T-cell (primary cell): ENCODE data around the gene PFDN4. TPM values are rescaled to one million over a fixed set of nuclear protein-coding genes. Genes with fewer than 3 reads are reported as not detected.
A peak's percentile ranks its signal among the peaks of the same experiment; 100 is the strongest.

Experiments
- ATAC-seq, 4 experiments: fragments of 200-7000 bp in 3 of 4; fragments of 150-1000 bp in 1 of 4; cut with Tn5 transposase; replicated peaks in 1 of 4; 1 replicate in 3 of 4; 2 replicates in 1 of 4; pipeline ENCODE4 v1.10.0; 2021; ENCODE audit warnings: moderate library complexity in 3 of 4, mild to moderate bottlenecking in 2 of 4, moderate number of reproducible peaks in 1 of 4
- CTCF ChIA-PET, 2 donors: fragments of 300-600 bp; sonication (Branson Sonifier 250); formaldehyde crosslinking; loops; one replicate each; lab custom pipeline; 2022; ENCODE audit warnings: antibody characterized with exemption in 2 of 2; lab: Charles Lee
- POLR2A ChIA-PET, 2 donors: fragments of 300-600 bp; sonication (Branson Sonifier 250); formaldehyde crosslinking; loops; one replicate each; lab custom pipeline; 2022; ENCODE audit warnings: antibody characterized with exemption in 2 of 2; lab: Charles Lee
- DNase-seq, 35 experiments: peaks; one replicate each; pipeline versions ENCODE4 v3.0.0 to v3.0.0-alpha.2; 2013 to 2023
- H3K27ac ChIP-seq: one replicate; pipeline ENCODE4 v1.5.1; 2013; ENCODE audit warnings: low read length
- H3K27me3 ChIP-seq, 2 experiments: replicated peaks in 1 of 2; 1 replicate in 1 of 2; 2 replicates in 1 of 2; pipeline versions ENCODE4 v1.6.1 to v1.7.0; 2013; ENCODE audit warnings: low read length in 1 of 2, mixed read lengths in 1 of 2; ENCODE audit not compliant: control insufficient read depth in 2 of 2, insufficient read depth in 2 of 2; ENCODE audit errors: extremely low read depth in 1 of 2
- H3K36me3 ChIP-seq, 2 donors: 1 replicate in 1 of 2; 2 replicates in 1 of 2; pipeline versions ENCODE4 v1.6.1 to v1.7.0; 2013; ENCODE audit warnings: low read length in 1 of 2; ENCODE audit not compliant: control insufficient read depth in 2 of 2, insufficient read depth in 1 of 2; ENCODE audit errors: extremely low read depth in 1 of 2
- H3K4me1 ChIP-seq, 2 experiments: 1 replicate in 1 of 2; 2 replicates in 1 of 2; pipeline versions ENCODE4 v1.6.1 to v1.7.0; 2013; ENCODE audit warnings: low read length in 2 of 2, mixed read lengths in 1 of 2; ENCODE audit not compliant: insufficient read depth in 2 of 2, control insufficient read depth in 1 of 2; ENCODE audit errors: extremely low read depth in 1 of 2
- H3K4me3 ChIP-seq, 2 donors: 1 replicate in 1 of 2; 2 replicates in 1 of 2; pipeline versions ENCODE4 v1.5.1 to v1.7.0; 2013; ENCODE audit warnings: mild to moderate bottlenecking in 2 of 2, low read length in 1 of 2, moderate library complexity in 1 of 2; ENCODE audit not compliant: control insufficient read depth in 1 of 2; ENCODE audit errors: extremely low read depth in 1 of 2
- H3K9me3 ChIP-seq: 2 replicates; pipeline ENCODE4 v1.7.0; 2013
- H3K27ac Mint-ChIP-seq, 2 donors: one replicate each; pipeline ENCODE4 v1.8.0; 2020 to 2021; ENCODE audit warnings: mild to moderate bottlenecking in 2 of 2, mixed read lengths in 2 of 2
- H3K27me3 Mint-ChIP-seq, 2 donors: one replicate each; pipeline ENCODE4 v1.8.0; 2021 to 2022; ENCODE audit warnings: mixed read lengths in 2 of 2
- H3K36me3 Mint-ChIP-seq: one replicate; pipeline ENCODE4 v1.8.0; 2021; ENCODE audit warnings: mixed read lengths
- H3K4me1 Mint-ChIP-seq, 3 donors: one replicate each; pipeline ENCODE4 v1.8.0; 2020 to 2022; ENCODE audit warnings: mixed read lengths in 3 of 3, mild to moderate bottlenecking in 1 of 3
- H3K4me3 Mint-ChIP-seq, 3 donors: one replicate each; pipeline ENCODE4 v1.8.0; 2020 to 2022; ENCODE audit warnings: mild to moderate bottlenecking in 3 of 3, mixed read lengths in 3 of 3, moderate library complexity in 3 of 3
- H3K9me3 Mint-ChIP-seq, 3 donors: one replicate each; pipeline ENCODE4 v1.8.0; 2020 to 2022; ENCODE audit warnings: mixed read lengths in 3 of 3
- WGBS: methylation state at CpG from one replicate; pipeline ENCODE4 v1.1.5; 2013; ENCODE audit warnings: missing lambda C conversion rate; ENCODE audit not compliant: insufficient coverage; 5-methylcytosine and 5-hydroxymethylcytosine counted together
- total RNA-seq, 35 experiments: library from RNA in 6 of 35; stranded (reverse) in 6 of 35; fragments of 120-200 nt in 1 of 35; gene quantifications; one replicate each; pipeline versions ENCODE4 v1.2.1 to v1.2.4 and lab custom pipeline; 2013 to 2026

The PFDN4 gene
- total RNA-seq, 5 donors from 2014 or later (not counting 1 experiment from before 2014, with no cell fraction given): 14.9 to 19.2 (median 17.6) TPM

- ATAC-seq (no peak), DNase-seq (no peak)
These were observed 34.8 kb upstream of the PFDN4 start for GRCh38 chr20:54172856-54173652.

DNA sequence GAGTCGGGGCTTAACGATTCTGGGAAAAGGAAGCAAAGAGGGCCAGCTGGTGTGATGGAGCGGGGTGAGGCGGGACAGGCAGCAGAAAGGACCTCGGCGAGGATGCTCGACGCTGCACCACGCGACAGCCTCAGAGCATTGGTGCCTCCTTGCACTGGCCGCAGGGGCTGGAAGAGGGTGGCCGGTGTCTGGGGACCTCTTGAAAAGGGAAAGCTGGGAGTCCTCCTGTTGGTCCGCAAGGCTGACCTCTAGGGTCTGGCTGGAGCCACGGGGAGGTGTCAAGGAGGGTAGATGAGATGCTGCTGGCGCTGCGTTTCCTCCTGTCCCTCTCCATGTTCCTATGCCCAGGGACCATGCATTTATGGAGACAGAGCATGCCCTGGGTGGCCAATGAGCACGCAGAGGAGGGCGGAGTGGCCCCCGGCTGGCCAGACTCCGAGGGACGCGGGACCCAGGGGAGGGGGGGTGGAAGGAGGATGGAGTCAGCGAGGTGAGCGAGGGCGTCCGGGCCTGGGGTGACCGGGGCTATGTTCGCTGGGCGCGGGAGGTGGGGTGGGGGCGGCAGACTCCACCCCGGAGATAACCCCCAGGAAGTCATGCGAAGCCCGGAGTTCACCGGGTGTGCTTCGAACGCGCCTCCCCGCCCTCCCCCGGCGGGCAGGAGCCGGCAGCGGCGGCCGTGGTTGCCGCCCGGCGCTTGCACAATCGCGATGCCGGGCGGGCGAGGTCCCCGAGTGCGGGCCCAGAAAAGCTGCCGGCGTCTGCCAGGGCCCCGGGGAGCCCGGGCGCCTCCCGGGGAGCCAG, 34.0 kb upstream of the PFDN4 start, which contains the start of gene CYP24A1:
TSS of gene CYP24A1 (minus strand) at position 334 of the 804 bp plus-strand sequence. CDS start 407 bp downstream, outside the sequence.
- Mint-ChIP-seq H3K4me1 (peaks cover 21 to 22% (median 21%) of the 10 kb centered on the region in 3 donors), H3K9me3 (no peaks in the 10 kb centered on the region), H3K27ac (no peak within 1 kb of the TSS), H3K27me3 (peaks cover 67 to 79% of the 10 kb centered on the region in 2 donors), H3K4me3 (peak within 1 kb of the TSS; percentile 54 to 73 (median 55)), H3K36me3 (no peaks in the 10 kb centered on the region)
- POLR2A ChIA-PET: no interaction called here
- peak in 1 of 35 experiments; percentile 5 for DNase-seq
- Histone ChIP-seq H3K9me3 (no peaks in the 10 kb centered on the region), H3K36me3 (no peaks in the 10 kb centered on the region), H3K4me3 (no peak within 1 kb of the TSS), H3K27me3 (peaks cover 17 to 42% of the 10 kb centered on the region in 2 experiments), H3K4me1 (peaks cover 0 to 16% of the 10 kb centered on the region in 2 experiments), H3K27ac (no peak within 1 kb of the TSS)
- ATAC-seq: peak in 2 of 4 experiments; percentile 17 to 22
- CTCF ChIA-PET: no interaction called here
- WGBS: 4% methylated on average over 61 of the region's 61 CpGs

More at GRCh38 chr20:54172856-54173652, 34.8 kb upstream of the PFDN4 start:
- H3K9me3 Mint-ChIP-seq: no peaks in the 10 kb centered on the region
- H3K4me3 ChIP-seq: no peak overlapping the region
- no peak overlapping the region for H3K27ac ChIP-seq
- no peaks in the 10 kb centered on the region for H3K36me3 Mint-ChIP-seq
- peaks cover 0 to 16% of the 10 kb centered on the region in 2 experiments for H3K4me1 ChIP-seq
- H3K4me3 Mint-ChIP-seq: peak overlapping the region; percentile 17 to 68 (median 51)
- WGBS: 3% methylated on average over 54 of the region's 66 CpGs
- CTCF ChIA-PET: no interaction called here
- H3K27me3 ChIP-seq: peaks cover 17 to 45% of the 10 kb centered on the region in 2 experiments
- H3K27me3 Mint-ChIP-seq: peaks cover 70 to 85% of the 10 kb centered on the region in 2 donors
- no peak overlapping the region for H3K27ac Mint-ChIP-seq
- H3K9me3 ChIP-seq: no peaks in the 10 kb centered on the region
- POLR2A ChIA-PET: no interaction called here
- peaks cover 21 to 22% (median 21%) of the 10 kb centered on the region in 3 donors for H3K4me1 Mint-ChIP-seq
- no peaks in the 10 kb centered on the region for H3K36me3 ChIP-seq

DNA sequence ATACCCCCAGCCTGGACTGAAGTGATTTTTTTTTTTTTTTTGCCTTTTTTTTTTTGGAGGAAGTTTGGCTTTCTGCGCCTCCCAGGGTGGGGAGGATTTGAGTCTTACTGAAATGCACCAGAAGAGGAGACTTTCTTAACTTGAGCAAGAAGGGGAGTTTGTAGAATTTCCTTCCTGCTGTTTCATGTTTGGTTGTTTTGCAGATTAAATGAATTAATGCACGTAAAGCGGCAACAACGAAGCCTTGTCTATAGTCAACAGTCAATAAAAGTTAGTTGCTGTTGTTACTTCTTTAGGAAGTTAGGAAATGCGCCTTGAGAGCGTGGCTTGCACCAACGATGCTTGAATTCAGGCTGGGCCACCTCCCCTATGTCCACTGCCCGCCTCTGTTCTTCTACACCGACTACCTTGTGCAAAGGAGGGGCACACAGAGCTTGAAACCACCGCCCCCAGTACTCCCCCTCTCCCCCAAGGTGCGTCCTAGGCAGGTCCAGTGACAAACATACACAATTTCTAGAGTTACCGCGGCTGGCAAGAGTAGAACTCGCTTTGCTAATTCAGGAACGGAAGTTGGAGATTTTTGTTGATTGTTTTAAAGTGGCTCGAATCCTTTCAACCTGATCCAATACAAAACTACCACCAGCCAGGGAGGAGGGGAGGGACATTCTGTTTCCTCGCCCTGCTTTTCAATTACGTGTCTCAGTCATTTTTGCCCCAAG, 33.3 kb upstream of the PFDN4 start:
- Mint-ChIP-seq H3K9me3 (no peaks in the 10 kb centered on the region), H3K36me3 (no peaks in the 10 kb centered on the region), H3K27me3 (peaks cover 61 to 71% of the 10 kb centered on the region in 2 donors), H3K27ac (no peak overlapping the region), H3K4me3 (peak overlapping the region; percentile 54 to 73 (median 55)), H3K4me1 (peaks cover 21 to 22% (median 21%) of the 10 kb centered on the region in 3 donors)
- peaks cover 17 to 42% of the 10 kb centered on the region in 2 experiments for H3K27me3 ChIP-seq
- ATAC-seq: peak in 1 of 4 experiments; percentile 22
- ChIA-PET CTCF (no interaction called here), POLR2A (no interaction called here)
- peaks cover 0 to 16% of the 10 kb centered on the region in 2 experiments for H3K4me1 ChIP-seq
- no peak overlapping the region for H3K27ac ChIP-seq
- no peak overlapping the region for H3K4me3 ChIP-seq
- no peaks in the 10 kb centered on the region for H3K9me3 ChIP-seq
- no peak for DNase-seq
- no CpG with 5 or more reads among the region's 18 CpGs for WGBS
- no peaks in the 10 kb centered on the region for H3K36me3 ChIP-seq

DNA sequence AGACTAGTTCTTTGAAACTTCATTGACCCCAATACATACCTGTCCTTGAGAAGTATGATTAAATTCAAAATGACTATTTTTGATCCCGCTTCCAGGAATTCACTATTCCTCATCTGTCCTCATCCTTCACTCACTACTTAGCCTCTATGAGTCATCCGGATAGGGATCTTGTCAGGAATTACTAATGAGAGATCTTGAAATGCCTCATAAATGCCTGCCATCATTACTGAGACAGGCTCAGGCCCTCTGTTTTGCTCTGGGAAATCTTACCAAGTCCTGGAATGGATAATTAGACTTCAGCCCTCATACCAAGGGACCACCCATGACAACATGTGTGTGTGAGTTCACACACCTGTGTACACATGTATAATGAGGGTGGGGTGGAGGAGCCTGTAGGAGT, 31.3 kb upstream of the PFDN4 start:
- no peaks in the 10 kb centered on the region for H3K9me3 Mint-ChIP-seq
- POLR2A ChIA-PET: no interaction called here
- ATAC-seq (no peak), DNase-seq (no peak)
- Histone ChIP-seq H3K27me3 (peaks cover 14 to 35% of the 10 kb centered on the region in 2 experiments), H3K4me3 (no peak overlapping the region), H3K36me3 (no peaks in the 10 kb centered on the region), H3K27ac (no peak overlapping the region), H3K9me3 (no peaks in the 10 kb centered on the region), H3K4me1 (peaks cover 0 to 16% of the 10 kb centered on the region in 2 experiments)
- CTCF ChIA-PET: no interaction called here
- no peak overlapping the region for H3K4me3 Mint-ChIP-seq
- peaks cover 21 to 22% (median 21%) of the 10 kb centered on the region in 3 donors for H3K4me1 Mint-ChIP-seq
- WGBS: 100% methylated on average over 1 of the region's 2 CpGs
- H3K27me3 Mint-ChIP-seq: peaks cover 55 to 63% of the 10 kb centered on the region in 2 donors
- no peak overlapping the region for H3K27ac Mint-ChIP-seq
- H3K36me3 Mint-ChIP-seq: no peaks in the 10 kb centered on the region

DNA sequence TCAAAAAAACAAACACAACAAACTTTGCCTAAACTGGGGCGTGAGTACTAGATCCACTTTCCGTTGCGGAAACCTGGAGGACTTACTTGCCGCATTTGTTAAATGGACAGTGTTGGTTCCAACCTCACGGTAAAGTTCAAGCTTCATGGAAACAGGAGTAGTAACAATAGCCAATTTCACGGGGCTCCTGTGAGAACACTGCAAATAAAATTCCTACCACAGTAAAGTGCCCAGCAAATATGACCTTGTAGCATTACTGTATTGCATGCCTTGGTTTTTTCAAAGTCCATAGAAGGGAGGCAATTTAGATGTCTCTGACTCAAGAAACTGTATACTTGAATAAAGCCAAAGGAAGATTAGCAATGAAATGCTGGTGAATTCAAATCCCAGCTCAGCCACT, 30.5 kb upstream of the PFDN4 start:
- Histone ChIP-seq H3K4me3 (no peak overlapping the region), H3K27me3 (peaks cover 10 to 30% of the 10 kb centered on the region in 2 experiments), H3K36me3 (no peaks in the 10 kb centered on the region), H3K4me1 (peaks cover 0 to 16% of the 10 kb centered on the region in 2 experiments), H3K9me3 (no peaks in the 10 kb centered on the region), H3K27ac (no peak overlapping the region)
- Mint-ChIP-seq H3K4me3 (no peak overlapping the region), H3K9me3 (no peaks in the 10 kb centered on the region), H3K36me3 (no peaks in the 10 kb centered on the region), H3K4me1 (peaks cover 20 to 22% (median 21%) of the 10 kb centered on the region in 3 donors), H3K27ac (no peak overlapping the region), H3K27me3 (peaks cover 49 to 56% of the 10 kb centered on the region in 2 donors)
- 100% methylated on average over 1 of the region's 6 CpGs for WGBS
- no peak for ATAC-seq
- POLR2A ChIA-PET: no interaction called here
- no peak for DNase-seq
- CTCF ChIA-PET: no interaction called here

DNA sequence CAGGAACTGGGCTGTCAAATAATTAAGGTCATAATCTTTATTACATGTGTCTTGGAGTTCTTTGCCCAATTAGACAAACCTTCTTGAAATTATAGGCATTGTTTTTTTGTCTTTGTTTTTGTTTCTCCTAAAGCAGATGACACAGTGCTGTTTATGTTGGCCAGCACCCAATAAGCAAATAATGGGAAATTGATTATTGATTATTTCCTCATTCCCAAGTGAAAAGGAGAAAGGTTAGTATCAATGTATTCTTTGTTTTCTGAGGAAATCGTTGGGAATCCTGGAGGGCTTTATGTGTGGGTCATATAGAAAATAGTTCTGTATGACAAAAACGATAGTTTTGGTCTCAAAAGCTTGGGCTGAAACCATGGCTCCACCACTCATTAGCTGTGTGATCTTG, 29.6 kb upstream of the PFDN4 start:
- 59% methylated on average over 2 of the region's 2 CpGs for WGBS
- DNase-seq (no peak), ATAC-seq (no peak)
- Mint-ChIP-seq H3K4me3 (no peak overlapping the region), H3K36me3 (no peaks in the 10 kb centered on the region), H3K9me3 (no peaks in the 10 kb centered on the region), H3K4me1 (peaks cover 12 to 14% (median 14%) of the 10 kb centered on the region in 3 donors), H3K27ac (no peak overlapping the region), H3K27me3 (peaks cover 49 to 55% of the 10 kb centered on the region in 2 donors)
- H3K27ac ChIP-seq: no peak overlapping the region
- H3K4me1 ChIP-seq: peaks cover 0 to 11% of the 10 kb centered on the region in 2 experiments
- no peak overlapping the region for H3K4me3 ChIP-seq
- ChIA-PET POLR2A (no interaction called here), CTCF (no interaction called here)
- no peaks in the 10 kb centered on the region for H3K36me3 ChIP-seq
- peaks cover 10 to 22% of the 10 kb centered on the region in 2 experiments for H3K27me3 ChIP-seq
- no peaks in the 10 kb centered on the region for H3K9me3 ChIP-seq
